ENCODE measurements around the gene MTMR11. TPM values are rescaled to one million over a fixed set of nuclear protein-coding genes. Genes with fewer than 3 reads are reported as not detected.

Gene MTMR11
- total and polyA plus RNA-seq, 2 of the 13 experiments (the other 11 are each of a cell fraction or from before 2014, with no cell fraction given) = 0.49 to 2.8 TPM

- no peak for TF ChIP-seq IKZF4 (CRISPR knock-in tag; IDR thresholded peaks at IDR 0.05; ENCODE audit: borderline replicate concordance, low read depth, not compliant biosample characterization)
- no peak for TF ChIP-seq ZUFSP (CRISPR knock-in tag; IDR thresholded peaks at IDR 0.05; ENCODE audit: borderline replicate concordance)
- no peak for TF ChIP-seq ZFP91 (CRISPR knock-in tag; IDR thresholded peaks at IDR 0.05; ENCODE audit: borderline replicate concordance)
- TF ChIP-seq CCDC6 (CRISPR knock-in tag; IDR thresholded peaks at IDR 0.05) = peak; percentile 45; the same call in 1 of the 2 replicates
- TF ChIP-seq MBD4 (IDR thresholded peaks at IDR 0.05; ENCODE audit: borderline replicate concordance, low read length) = no peak; the same call in 1 of the 2 replicates
- no peak for TF ChIP-seq TP53 (CRISPR knock-in tag; conservative IDR thresholded peaks at IDR 0.05)
- no peak for TF ChIP-seq ATF6 (CRISPR knock-in tag; conservative IDR thresholded peaks at IDR 0.05)
- no peak for TF ChIP-seq NR2F2 (IDR thresholded peaks at IDR 0.05; ENCODE audit: borderline replicate concordance, low read depth)
- TF ChIP-seq ZBTB44 (CRISPR knock-in tag; IDR thresholded peaks at IDR 0.05) = no peak
- no peak; the same call in 1 of the 2 replicates for TF ChIP-seq ZNF746 (CRISPR knock-in tag; IDR thresholded peaks at IDR 0.05)
- no peak for TF ChIP-seq NONO (IDR thresholded peaks at IDR 0.05)
- TF ChIP-seq NONO (CRISPR knock-in tag; conservative IDR thresholded peaks at IDR 0.05) = peak; percentile 73
- no peak for TF ChIP-seq GFI1 (CRISPR knock-in tag; IDR thresholded peaks at IDR 0.05; ENCODE audit: borderline replicate concordance)
- no peak for TF ChIP-seq HES4 (CRISPR knock-in tag; IDR thresholded peaks at IDR 0.05; ENCODE audit: borderline replicate concordance)
- no peak for TF ChIP-seq ZNF619 (CRISPR knock-in tag; IDR thresholded peaks at IDR 0.05)
- TF ChIP-seq ZBTB43 (CRISPR knock-in tag; conservative IDR thresholded peaks at IDR 0.05) = 0 out of 2 replicates have a peak, but pooled peaks have one; percentile 32
- no peak for TF ChIP-seq ETS1 (CRISPR knock-in tag; IDR thresholded peaks at IDR 0.05)
- TF ChIP-seq YEATS2 (CRISPR knock-in tag; IDR thresholded peaks at IDR 0.05; ENCODE audit: borderline replicate concordance) = no peak
- 0 out of 2 replicates have a peak, but pooled peaks have one; percentile 16 for TF ChIP-seq NFIC (IDR thresholded peaks at IDR 0.05; ENCODE audit: low read length)
Observed at GRCh38 chr1:149885339-149886120, 51.1 kb downstream of the MTMR11 start (continued).
